Measurements from ENCODE around the gene FAR2.

FAR2 gene

GRCh38 chr12:29152981-29153630 is 4.0 kb downstream of the FAR2 start:
- TF ChIP-seq CTCF (IDR thresholded peaks at IDR 0.05; ENCODE audit: low read depth, low read length, missing control alignments) = no peak
- no peak overlapping the region for H3K4me3 ChIP-seq (ENCODE audit: low read depth, low read length)
- no peak for DNase-seq (ENCODE audit: low read depth)

DNA sequence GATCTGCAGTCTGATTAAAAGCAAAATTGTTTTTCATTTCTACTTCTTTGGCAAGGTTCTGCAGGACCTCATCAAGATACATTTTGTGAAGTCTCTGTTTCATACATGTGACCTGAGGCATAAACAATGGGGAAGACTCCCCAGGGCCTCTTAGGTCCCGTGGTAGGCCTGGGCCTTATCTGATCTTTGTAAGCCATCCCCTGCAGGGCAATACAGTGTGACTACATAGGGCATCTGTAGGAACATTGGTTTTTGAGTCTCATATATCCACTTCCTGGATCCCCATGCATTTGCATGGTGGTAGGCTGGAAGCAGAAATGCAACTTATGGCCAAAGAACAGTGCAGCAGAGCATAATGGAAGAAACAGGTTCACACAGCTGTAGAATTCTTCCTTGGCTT is 6.0 kb downstream of the FAR2 start:
- no peak overlapping the region for H3K4me3 ChIP-seq (ENCODE audit: low read depth, low read length)
- no peak for DNase-seq (ENCODE audit: low read depth)
- TF ChIP-seq CTCF (IDR thresholded peaks at IDR 0.05; ENCODE audit: low read depth, low read length, missing control alignments) = no peak

- TF ChIP-seq CTCF (IDR thresholded peaks at IDR 0.05; ENCODE audit: low read depth, low read length, missing control alignments) = no peak
- no peak overlapping the region for H3K4me3 ChIP-seq (ENCODE audit: low read depth, low read length)
Measured at GRCh38 chr12:29157486-29157946, 8.4 kb downstream of the FAR2 start.

DNA sequence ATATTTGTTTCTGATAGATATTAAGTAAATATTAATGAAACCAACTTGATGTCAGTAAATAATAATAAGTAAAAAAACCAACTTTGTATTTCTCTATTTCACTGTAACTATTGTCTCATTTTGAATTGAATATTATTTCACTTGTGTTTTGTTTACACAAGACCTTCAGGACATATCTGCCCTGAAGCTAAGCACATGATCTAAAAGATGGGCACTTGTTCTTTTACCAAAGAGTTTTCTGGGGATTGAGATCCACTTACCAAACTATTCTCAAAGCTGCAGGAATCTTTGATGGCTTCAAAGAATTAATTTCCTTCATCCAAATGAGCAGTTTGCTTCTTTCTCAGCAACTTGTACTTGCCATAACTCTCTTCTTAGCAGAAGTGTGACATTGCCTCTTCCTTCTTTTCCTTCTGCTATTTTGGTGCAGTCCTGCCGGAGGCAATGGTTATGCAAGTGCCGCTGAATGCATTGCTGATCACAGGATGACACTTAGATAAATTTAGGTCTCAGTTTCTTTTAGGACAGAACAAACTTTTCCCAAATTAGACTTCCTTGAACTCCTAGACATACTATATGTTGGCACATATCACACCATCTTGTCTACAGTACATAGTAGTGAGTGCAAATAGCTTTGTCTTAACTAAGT is 9.2 kb downstream of the FAR2 start:
- no peak for TF ChIP-seq CTCF (IDR thresholded peaks at IDR 0.05; ENCODE audit: low read depth, low read length, missing control alignments)
- DNase-seq (ENCODE audit: low read depth) = no peak
- H3K4me3 ChIP-seq (ENCODE audit: low read depth, low read length) = no peak overlapping the region

More at GRCh38 chr12:29157486-29157946, 8.4 kb downstream of the FAR2 start:
- no peak for DNase-seq (ENCODE audit: low read depth)

GRCh38 chr12:29159661-29160060 is 10.6 kb downstream of the FAR2 start:
- DNase-seq (ENCODE audit: low read depth) = no peak
- H3K4me3 ChIP-seq (ENCODE audit: low read depth, low read length) = no peak overlapping the region
- TF ChIP-seq CTCF (IDR thresholded peaks at IDR 0.05; ENCODE audit: low read depth, low read length, missing control alignments) = no peak

DNA sequence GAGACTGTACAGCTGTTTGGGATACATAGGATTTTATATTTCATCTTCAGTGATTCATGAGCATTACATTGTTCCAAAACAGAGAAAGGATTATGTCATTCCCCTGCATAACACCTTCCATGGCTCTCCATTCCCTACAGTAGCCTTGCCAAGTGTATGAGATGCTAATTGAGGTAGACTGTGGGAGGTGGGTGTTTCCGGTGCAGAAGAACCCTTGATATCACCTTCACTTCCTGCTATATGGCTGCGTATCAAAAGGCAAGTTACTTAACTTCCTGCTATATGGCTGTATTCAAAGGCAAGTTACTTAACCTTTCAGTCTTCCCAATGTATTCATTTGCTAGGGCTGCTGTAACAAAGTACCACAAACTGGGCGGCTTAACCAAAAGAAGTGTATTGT is 11.2 kb downstream of the FAR2 start:
- TF ChIP-seq CTCF (IDR thresholded peaks at IDR 0.05; ENCODE audit: low read depth, low read length, missing control alignments) = no peak
- DNase-seq (ENCODE audit: low read depth) = no peak
- no peak overlapping the region for H3K4me3 ChIP-seq (ENCODE audit: low read depth, low read length)

GRCh38 chr12:29163146-29163545 is 14.1 kb downstream of the FAR2 start:
- DNase-seq (ENCODE audit: low read depth) = no peak
- no peak overlapping the region for H3K4me3 ChIP-seq (ENCODE audit: low read depth, low read length)
- no peak for TF ChIP-seq CTCF (IDR thresholded peaks at IDR 0.05; ENCODE audit: low read depth, low read length, missing control alignments)
